GM13977 (cell line): ENCODE results near the gene TRIM51G.
"Not testable (repeated sequence)": the region's sequence is repeated elsewhere in the genome, so short reads cannot be mapped to it uniquely, and the experiment has no call there.

Experiments
- DNase-seq: peaks from one replicate; pipeline ENCODE4 v3.0.0; 2012; ENCODE audit warnings: low spot score
- in situ Hi-C: fragments of 300-500 bp; cut with MboI; formaldehyde crosslinking; loops from one replicate; pipeline ENCODE4 v1.12.0; 2022; ENCODE audit warnings: low sequenced_read_pairs, low pct_unique_long_range_greater_than_20kb, mixed read lengths, inconsistent platforms; ENCODE audit not compliant: unreplicated experiment

The TRIM51G gene, protein sequence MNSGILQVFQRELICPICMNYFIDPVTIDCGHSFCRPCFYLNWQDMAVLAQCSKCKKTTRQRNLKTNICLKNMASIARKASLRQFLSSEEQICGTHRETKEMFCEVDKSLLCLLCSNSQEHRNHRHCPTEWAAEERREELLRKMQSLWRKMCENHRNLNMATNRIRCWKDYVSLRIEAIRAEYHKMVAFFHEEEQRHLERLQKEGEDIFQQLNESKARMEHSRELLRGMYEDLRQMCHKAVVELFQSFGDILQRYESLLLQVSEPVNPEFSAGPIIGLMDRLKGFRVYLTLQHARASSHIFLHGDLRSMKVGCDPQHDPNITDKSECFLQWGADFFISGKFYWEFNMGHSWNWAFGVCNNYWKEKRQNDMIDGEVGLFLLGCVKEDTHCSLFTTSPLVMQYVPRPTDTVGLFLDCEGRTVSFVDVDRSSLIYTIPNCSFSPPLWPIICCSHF

GRCh38 chr11:48983785-48984184, at the start of gene TRIM51G:
TSS of gene TRIM51G (minus strand) at chr11:48983885. CDS start at chr11:48981695, 2,190 bp downstream.
- DNase-seq, in situ Hi-C loops: not testable (repeated sequence)

DNA sequence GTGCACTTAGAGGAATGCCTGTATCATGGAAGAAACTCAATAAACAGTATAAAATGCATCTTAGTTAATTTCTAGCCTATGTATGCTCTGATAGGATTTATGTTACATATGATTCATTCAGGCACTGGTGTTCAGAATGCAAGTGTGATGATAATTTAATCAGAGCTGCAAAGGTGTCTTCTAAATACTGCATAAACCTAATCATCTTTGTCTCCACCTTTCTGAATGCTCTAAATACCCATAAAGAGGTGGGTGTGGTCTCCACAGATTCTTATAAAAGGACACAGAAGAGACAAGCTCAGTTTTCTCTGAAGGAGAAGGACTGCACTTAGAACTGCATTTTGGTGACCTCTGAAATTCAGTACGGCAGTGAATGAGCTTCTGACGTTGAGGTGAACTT, 44.8 kb upstream of the TRIM51G start, which contains the start of gene TRIM49B:
Gene TRIM49B, plus strand, starts transcription at position 301 of the 400 bp plus-strand sequence. CDS start 2,777 bp downstream, outside the sequence.
- in situ Hi-C loops, DNase-seq: not testable (repeated sequence)

GRCh38 chr11:48968592-48968991, 15.1 kb downstream of the TRIM51G start:
- in situ Hi-C loops, result loop anchor here (25.0 kb wide), 1 partner anchor 844 kb away; no protein-coding TSS in a partner anchor

DNA sequence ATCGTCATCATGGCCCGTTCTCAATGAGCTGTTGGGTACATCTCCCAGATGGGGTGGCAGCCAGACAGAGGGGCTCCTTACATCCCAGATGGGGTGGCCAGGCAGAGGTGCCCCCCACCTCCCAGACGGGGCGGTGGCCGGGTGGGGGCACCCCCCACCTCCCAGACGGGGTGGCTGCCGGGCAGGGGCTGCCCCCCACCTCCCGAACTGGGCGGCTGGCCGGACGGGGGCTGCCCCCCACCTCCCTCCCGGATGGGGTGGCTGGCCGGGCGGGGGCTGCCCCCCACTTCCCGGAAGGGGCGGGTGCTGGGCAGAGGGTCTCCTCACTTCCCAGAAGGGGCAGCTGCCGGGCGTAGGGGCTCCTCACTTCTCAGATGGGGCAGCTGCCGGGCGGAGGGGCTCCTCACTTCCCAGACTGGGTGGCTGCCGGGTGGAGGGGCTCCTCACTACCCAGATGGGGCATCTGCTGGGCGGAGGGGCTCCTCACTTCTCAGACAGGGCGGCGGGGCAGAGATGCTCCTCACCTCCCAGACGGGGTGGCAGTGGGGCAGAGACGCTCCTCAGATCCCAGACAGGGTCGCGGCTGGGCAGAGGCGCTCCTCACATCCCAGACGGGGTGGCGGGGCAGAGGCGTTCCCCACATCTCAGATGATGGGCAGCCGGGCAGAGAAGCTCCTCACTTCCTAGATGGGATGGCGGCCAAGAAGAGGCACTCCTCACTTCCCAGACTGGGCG, 28.2 kb downstream of the TRIM51G start:
- not testable (repeated sequence) for DNase-seq
- in situ Hi-C loops, result loop anchor here (25.0 kb wide), 1 partner anchor 857 kb away; no protein-coding TSS in a partner anchor

More at GRCh38 chr11:48968592-48968991, 15.1 kb downstream of the TRIM51G start:
- DNase-seq, result not testable (repeated sequence)

DNA sequence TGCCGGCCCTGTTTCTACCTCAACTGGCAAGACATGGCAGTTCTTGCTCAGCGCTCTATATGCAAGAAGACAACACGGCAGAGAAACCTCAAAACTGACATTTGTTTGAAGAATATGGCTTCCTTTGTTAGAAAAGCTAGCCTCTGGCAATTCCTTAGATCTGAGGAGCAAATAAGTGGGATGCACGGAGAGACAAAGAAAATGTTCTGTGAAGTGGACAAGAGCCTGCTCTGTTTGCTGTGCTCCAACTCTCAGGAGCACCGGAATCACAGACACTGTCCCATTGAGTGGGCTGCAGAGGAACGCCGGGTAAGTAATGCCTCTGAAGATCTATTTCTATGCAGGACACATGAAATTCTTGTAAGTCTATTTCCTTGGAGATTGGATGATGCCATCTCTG, 37.9 kb downstream of the TRIM51G start:
- in situ Hi-C loops, DNase-seq: not testable (repeated sequence)
